DOHH2 (cell line): Measurements from ENCODE around the gene CFAP157.

ENCODE experiments used
- H3F3A ChIP-seq: fragments of 200-600 bp; sonication (generic), shearing (Covaris generic); 2 replicates; pipeline ENCODE4 v1.6.0; 2016; ENCODE audit warnings: antibody characterized with exemption, mild to moderate bottlenecking; ENCODE audit not compliant: control insufficient read depth, insufficient read depth
- H3K27ac ChIP-seq: fragments of 200-600 bp; sonication (generic); 2 replicates; pipeline ENCODE4 v1.5.1; 2014; ENCODE audit warnings: low read depth, mild to moderate bottlenecking, low read length, moderate library complexity
- H3K27me3 ChIP-seq: fragments of 200-600 bp; sonication (generic); 2 replicates; pipeline ENCODE4 v1.6.1; 2014; ENCODE audit warnings: mild to moderate bottlenecking, low read length, mixed read lengths; ENCODE audit not compliant: control insufficient read depth
- H3K36me3 ChIP-seq: fragments of 200-600 bp; sonication (generic); 2 replicates; pipeline ENCODE4 v1.6.1; 2014; ENCODE audit warnings: mild to moderate bottlenecking, low read length, moderate library complexity, mixed read lengths; ENCODE audit not compliant: control insufficient read depth
- H3K4me1 ChIP-seq: fragments of 200-600 bp; sonication (generic); 2 replicates; pipeline ENCODE4 v1.6.1; 2014; ENCODE audit warnings: mild to moderate bottlenecking, low read length, mixed read lengths; ENCODE audit not compliant: control insufficient read depth
- H3K4me2 ChIP-seq: fragments of 200-600 bp; sonication (generic); 2 replicates; pipeline ENCODE4 v1.6.0; 2014; ENCODE audit warnings: mild to moderate bottlenecking, low read length, moderate library complexity
- H3K4me3 ChIP-seq: fragments of 200-600 bp; sonication (generic); 2 replicates; pipeline ENCODE4 v1.5.1; 2014; ENCODE audit warnings: mild to moderate bottlenecking, low read length, mixed read lengths
- H3K79me2 ChIP-seq: fragments of 200-600 bp; sonication (generic); 2 replicates; pipeline ENCODE4 v1.6.1; 2014; ENCODE audit warnings: mild to moderate bottlenecking, low read length, mixed read lengths; ENCODE audit not compliant: control insufficient read depth
- H3K9me2 ChIP-seq: fragments of 200-600 bp; sonication (generic); replicated peaks from 2 replicates; pipeline ENCODE4 v1.6.1; 2014; ENCODE audit warnings: mild to moderate bottlenecking, low read length, mixed read lengths; ENCODE audit not compliant: control insufficient read depth
- H3K9me3 ChIP-seq: fragments of 200-600 bp; sonication (generic); 2 replicates; pipeline ENCODE4 v1.6.1; 2014; ENCODE audit warnings: antibody characterized with exemption, low read length, mixed read lengths; ENCODE audit not compliant: control insufficient read depth, insufficient read depth
- H4K20me1 ChIP-seq: fragments of 200-600 bp; sonication (generic); 2 replicates; pipeline ENCODE4 v1.6.0; 2014; ENCODE audit warnings: low read depth, mild to moderate bottlenecking, antibody characterized with exemption, low read length, moderate library complexity; ENCODE audit not compliant: control insufficient read depth, insufficient read depth
- EZH2phosphoT487 ChIP-seq: fragments of 200-600 bp; sonication (generic); IDR thresholded peaks from 2 replicates; pipeline ENCODE4 v1.6.1; 2017; ENCODE audit warnings: borderline replicate concordance, mild to moderate bottlenecking, antibody characterized with exemption, low read length, moderate library complexity, mixed read lengths
- TF ChIP-seq, protein P1 (sequence below): fragments of 200-600 bp; sonication (generic); IDR thresholded peaks from one replicate; pipeline ENCODE4 v1.5.1; 2014; ENCODE audit warnings: antibody characterized with exemption, mild to moderate bottlenecking, low read depth, low read length; ENCODE audit not compliant: poor library complexity, severe bottlenecking

Gene CFAP157

GRCh38 chr9:127698386-127698785, 8.4 kb upstream of the CFAP157 start:
- Histone ChIP-seq H3K27me3 (no peaks in the 10 kb centered on the region), H3K79me2 (no peaks in the 10 kb centered on the region), H3F3A (no peaks in the 10 kb centered on the region), H3K4me2 (no peak overlapping the region), H3K27ac (no peak overlapping the region), H3K4me3 (no peak overlapping the region), H4K20me1 (no peaks in the 10 kb centered on the region), H3K9me3 (no peaks in the 10 kb centered on the region), H3K36me3 (no peaks in the 10 kb centered on the region), H3K9me2 (no peaks in the 10 kb centered on the region), H3K4me1 (peaks cover 6% of the 10 kb centered on the region)
- no peak for TF ChIP-seq EZH2phosphoT487
- TF ChIP-seq, protein P1, sequence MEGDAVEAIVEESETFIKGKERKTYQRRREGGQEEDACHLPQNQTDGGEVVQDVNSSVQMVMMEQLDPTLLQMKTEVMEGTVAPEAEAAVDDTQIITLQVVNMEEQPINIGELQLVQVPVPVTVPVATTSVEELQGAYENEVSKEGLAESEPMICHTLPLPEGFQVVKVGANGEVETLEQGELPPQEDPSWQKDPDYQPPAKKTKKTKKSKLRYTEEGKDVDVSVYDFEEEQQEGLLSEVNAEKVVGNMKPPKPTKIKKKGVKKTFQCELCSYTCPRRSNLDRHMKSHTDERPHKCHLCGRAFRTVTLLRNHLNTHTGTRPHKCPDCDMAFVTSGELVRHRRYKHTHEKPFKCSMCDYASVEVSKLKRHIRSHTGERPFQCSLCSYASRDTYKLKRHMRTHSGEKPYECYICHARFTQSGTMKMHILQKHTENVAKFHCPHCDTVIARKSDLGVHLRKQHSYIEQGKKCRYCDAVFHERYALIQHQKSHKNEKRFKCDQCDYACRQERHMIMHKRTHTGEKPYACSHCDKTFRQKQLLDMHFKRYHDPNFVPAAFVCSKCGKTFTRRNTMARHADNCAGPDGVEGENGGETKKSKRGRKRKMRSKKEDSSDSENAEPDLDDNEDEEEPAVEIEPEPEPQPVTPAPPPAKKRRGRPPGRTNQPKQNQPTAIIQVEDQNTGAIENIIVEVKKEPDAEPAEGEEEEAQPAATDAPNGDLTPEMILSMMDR = no peak

GRCh38 chr9:127698985-127699670, 7.7 kb upstream of the CFAP157 start:
- Histone ChIP-seq H3F3A (no peaks in the 10 kb centered on the region), H4K20me1 (no peaks in the 10 kb centered on the region), H3K27ac (no peak overlapping the region), H3K9me2 (no peaks in the 10 kb centered on the region), H3K4me3 (peak overlapping the region; percentile 67), H3K4me1 (peaks cover 6% of the 10 kb centered on the region), H3K9me3 (no peaks in the 10 kb centered on the region), H3K79me2 (no peaks in the 10 kb centered on the region), H3K27me3 (no peaks in the 10 kb centered on the region), H3K4me2 (peak overlapping the region; percentile 65), H3K36me3 (no peaks in the 10 kb centered on the region)
- TF ChIP-seq EZH2phosphoT487 = no peak
- TF ChIP-seq, protein P1 = no peak

GRCh38 chr9:127700140-127700539, 6.6 kb upstream of the CFAP157 start:
- H3K4me2 ChIP-seq = no peak overlapping the region
- H3K27me3 ChIP-seq = no peaks in the 10 kb centered on the region
- H3K4me1 ChIP-seq = peaks cover 6% of the 10 kb centered on the region
- no peak overlapping the region for H3K27ac ChIP-seq
- H3K4me3 ChIP-seq = no peak overlapping the region
- no peaks in the 10 kb centered on the region for H3K9me2 ChIP-seq
- no peaks in the 10 kb centered on the region for H3K79me2 ChIP-seq
- no peaks in the 10 kb centered on the region for H3F3A ChIP-seq
- no peaks in the 10 kb centered on the region for H3K9me3 ChIP-seq
- no peaks in the 10 kb centered on the region for H3K36me3 ChIP-seq
- H4K20me1 ChIP-seq = no peaks in the 10 kb centered on the region
- no peak for TF ChIP-seq EZH2phosphoT487
- TF ChIP-seq, protein P1 = no peak
